MCF 10A (cell line): ENCODE results near the gene CYP27C1. TPM values are rescaled to one million over a fixed set of nuclear protein-coding genes. Genes with fewer than 3 reads are reported as not detected.

Experiments
- BruUV-seq: library from RNA; stranded (reverse); fragments of 400-500 nt; replicated peaks from 2 replicates; lab custom pipeline; 2021; lab: Mats Ljungman, UMichigan
- CTCF ChIA-PET: fragments of 300-600 bp; sonication (Branson Sonifier 250); formaldehyde crosslinking; extraction: SDS; loops from one replicate; lab custom pipeline; 2021; ENCODE audit warnings: antibody characterized with exemption, inconsistent platforms; lab: Yijun Ruan, JAX
- POLR2A ChIA-PET: fragments of 300-600, 350-650 bp; sonication (Branson Sonifier 250); formaldehyde crosslinking; extraction: SDS; loops from one replicate; lab custom pipeline; 2020; ENCODE audit warnings: antibody characterized with exemption, inconsistent platforms; lab: Yijun Ruan, JAX
- DNase-seq: peaks from one replicate; pipeline ENCODE4 v3.0.0-alpha.2; 2018; ENCODE audit not compliant: unreplicated experiment
- H3K27ac Mint-ChIP-seq: one replicate; pipeline ENCODE4 v1.8.0; 2022; ENCODE audit warnings: mild to moderate bottlenecking, low read depth, mixed read lengths; ENCODE audit not compliant: unreplicated experiment
- H3K27me3 Mint-ChIP-seq: one replicate; pipeline ENCODE4 v1.8.0; 2022; ENCODE audit warnings: mixed read lengths; ENCODE audit not compliant: insufficient read depth, unreplicated experiment
- H3K36me3 Mint-ChIP-seq: one replicate; pipeline ENCODE4 v1.8.0; 2022; ENCODE audit warnings: mild to moderate bottlenecking, moderate library complexity, mixed read lengths; ENCODE audit not compliant: insufficient read depth, unreplicated experiment
- H3K4me1 Mint-ChIP-seq: one replicate; pipeline ENCODE4 v1.8.0; 2022; ENCODE audit warnings: mixed read lengths; ENCODE audit not compliant: insufficient read depth, unreplicated experiment
- H3K4me3 Mint-ChIP-seq: one replicate; pipeline ENCODE4 v1.8.0; 2022; ENCODE audit warnings: mild to moderate bottlenecking, moderate library complexity, mixed read lengths; ENCODE audit not compliant: unreplicated experiment
- H3K9me3 Mint-ChIP-seq: one replicate; pipeline ENCODE4 v1.8.0; 2022; ENCODE audit warnings: mixed read lengths; ENCODE audit not compliant: unreplicated experiment
- intact Hi-C: fragments of 100-400 bp; cut with micrococcal nuclease; formaldehyde crosslinking; loops from 2 replicates; pipeline ENCODE4 v1.14.1; 2022
- total RNA-seq: library from RNA; stranded (reverse); gene quantifications from 2 replicates; pipeline ENCODE4 v1.2.3, GENCODE V29; 2022
- TF ChIP-seq, protein P1 (sequence below): fragments of 200-600 bp; IDR thresholded peaks from one replicate; pipeline ENCODE4 v1.8.0; 2022; ENCODE audit warnings: antibody characterized with exemption, mild to moderate bottlenecking; ENCODE audit not compliant: unreplicated experiment

Gene CYP27C1
- total RNA-seq, 1 experiment from 2014 or later, result not detected

DNA sequence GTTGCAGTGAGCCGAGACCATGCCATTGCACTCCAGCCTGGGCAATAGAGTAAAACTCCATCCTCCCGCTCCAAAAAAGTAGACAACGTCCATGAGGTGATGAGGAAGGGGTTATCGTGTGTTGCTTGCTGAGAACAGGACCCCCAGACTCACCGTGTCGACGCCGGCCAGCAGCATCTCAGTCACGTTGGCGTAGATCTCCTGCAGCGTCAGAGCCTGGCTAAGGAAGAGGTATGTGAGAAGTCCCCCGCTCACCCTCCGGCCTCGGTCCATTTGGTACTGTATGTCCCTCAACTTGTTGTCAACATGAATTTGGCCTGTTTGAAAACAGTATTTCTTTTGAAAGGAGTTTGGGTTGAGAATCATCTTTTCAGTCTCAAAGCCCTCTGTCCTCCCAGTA is 20.9 kb downstream of the CYP27C1 start:
- no peak for DNase-seq
- ChIA-PET CTCF (interaction anchor here (0.6 to 1.6 kb wide), 7 partner anchors 18 to 439 kb away, joined by 3 to 4 read pairs (median 3); partner anchors contain the start of gene ERCC3), POLR2A (no interaction called here)
- no peaks in the 10 kb centered on the region for H3K9me3 Mint-ChIP-seq
- intact Hi-C loops, result loop anchor here (5.0 kb wide), 3 partner anchors 108 to 448 kb away; partner anchors contain the start of gene GPR17
- no peak overlapping the region for H3K27ac Mint-ChIP-seq
- H3K27me3 Mint-ChIP-seq, result no peaks in the 10 kb centered on the region
- peaks cover 6% of the 10 kb centered on the region for H3K4me1 Mint-ChIP-seq
- BruUV-seq, result no TSS peak
- TF ChIP-seq, protein P1, sequence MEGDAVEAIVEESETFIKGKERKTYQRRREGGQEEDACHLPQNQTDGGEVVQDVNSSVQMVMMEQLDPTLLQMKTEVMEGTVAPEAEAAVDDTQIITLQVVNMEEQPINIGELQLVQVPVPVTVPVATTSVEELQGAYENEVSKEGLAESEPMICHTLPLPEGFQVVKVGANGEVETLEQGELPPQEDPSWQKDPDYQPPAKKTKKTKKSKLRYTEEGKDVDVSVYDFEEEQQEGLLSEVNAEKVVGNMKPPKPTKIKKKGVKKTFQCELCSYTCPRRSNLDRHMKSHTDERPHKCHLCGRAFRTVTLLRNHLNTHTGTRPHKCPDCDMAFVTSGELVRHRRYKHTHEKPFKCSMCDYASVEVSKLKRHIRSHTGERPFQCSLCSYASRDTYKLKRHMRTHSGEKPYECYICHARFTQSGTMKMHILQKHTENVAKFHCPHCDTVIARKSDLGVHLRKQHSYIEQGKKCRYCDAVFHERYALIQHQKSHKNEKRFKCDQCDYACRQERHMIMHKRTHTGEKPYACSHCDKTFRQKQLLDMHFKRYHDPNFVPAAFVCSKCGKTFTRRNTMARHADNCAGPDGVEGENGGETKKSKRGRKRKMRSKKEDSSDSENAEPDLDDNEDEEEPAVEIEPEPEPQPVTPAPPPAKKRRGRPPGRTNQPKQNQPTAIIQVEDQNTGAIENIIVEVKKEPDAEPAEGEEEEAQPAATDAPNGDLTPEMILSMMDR, result no peak
- no peak overlapping the region for H3K4me3 Mint-ChIP-seq
- H3K36me3 Mint-ChIP-seq, result no peaks in the 10 kb centered on the region

DNA sequence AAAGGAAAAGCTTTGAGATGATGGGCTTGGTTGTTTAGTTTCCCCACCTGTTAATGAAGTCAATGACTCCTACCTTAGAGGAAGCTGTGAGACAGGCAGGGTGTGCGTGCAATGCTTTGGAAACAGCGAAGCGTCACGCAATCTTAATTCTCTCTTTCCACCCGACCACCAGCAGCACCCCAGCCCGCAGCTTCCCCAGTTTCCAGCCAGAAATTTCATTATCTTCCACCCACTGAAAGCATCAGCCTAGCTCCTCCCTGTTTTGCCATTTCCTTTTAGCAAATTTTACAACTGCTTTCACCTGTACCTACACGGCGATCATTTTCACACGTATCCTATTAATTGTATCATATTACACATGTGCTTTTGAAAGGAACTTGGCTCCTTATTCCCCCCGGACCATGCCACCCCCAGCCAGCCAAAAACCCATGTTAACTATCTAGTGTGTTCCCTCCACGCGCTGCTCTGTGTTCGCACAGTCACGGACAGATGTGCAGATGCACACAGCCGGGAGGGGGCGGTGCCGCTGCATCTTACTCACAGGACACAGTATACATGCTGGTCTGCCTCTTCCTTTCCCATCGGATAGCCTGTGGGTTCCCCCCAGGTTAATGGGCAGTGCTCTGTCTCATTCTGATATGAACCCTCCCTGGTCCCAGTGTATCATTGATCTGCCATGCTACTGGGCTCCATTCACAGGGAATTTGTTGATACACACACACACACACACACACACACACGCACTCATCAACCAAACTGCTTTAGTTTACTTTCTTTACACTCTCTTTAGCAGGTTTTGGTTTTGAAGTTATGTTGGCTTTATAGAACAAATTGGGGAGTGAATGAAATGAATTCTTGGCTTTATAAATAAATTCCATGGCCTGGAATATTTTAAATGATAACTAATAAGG is 22.4 kb downstream of the CYP27C1 start:
- peak; percentile 77 for DNase-seq
- Mint-ChIP-seq H3K27ac (no peak overlapping the region), H3K27me3 (no peaks in the 10 kb centered on the region), H3K36me3 (no peaks in the 10 kb centered on the region), H3K4me1 (peaks cover 6% of the 10 kb centered on the region), H3K4me3 (peak overlapping the region; percentile 9), H3K9me3 (no peaks in the 10 kb centered on the region)
- ChIA-PET CTCF (interaction anchor here (0.6 to 1.5 kb wide), 16 partner anchors 9 to 491 kb away, joined by 3 to 8 read pairs (median 4); partner anchors contain the start of gene ERCC3), POLR2A (interaction anchor here (0.8 to 1.4 kb wide), 2 partner anchors 20 to 95 kb away, joined by 3 to 5 read pairs; no protein-coding TSS in a partner anchor)
- TF ChIP-seq, protein P1, result peak; percentile 77
- no TSS peak for BruUV-seq
- intact Hi-C loops, result loop anchor here (1.0 to 5.0 kb wide), 5 partner anchors 97 to 450 kb away; partner anchors contain the start of genes ERCC3 and GPR17

DNA sequence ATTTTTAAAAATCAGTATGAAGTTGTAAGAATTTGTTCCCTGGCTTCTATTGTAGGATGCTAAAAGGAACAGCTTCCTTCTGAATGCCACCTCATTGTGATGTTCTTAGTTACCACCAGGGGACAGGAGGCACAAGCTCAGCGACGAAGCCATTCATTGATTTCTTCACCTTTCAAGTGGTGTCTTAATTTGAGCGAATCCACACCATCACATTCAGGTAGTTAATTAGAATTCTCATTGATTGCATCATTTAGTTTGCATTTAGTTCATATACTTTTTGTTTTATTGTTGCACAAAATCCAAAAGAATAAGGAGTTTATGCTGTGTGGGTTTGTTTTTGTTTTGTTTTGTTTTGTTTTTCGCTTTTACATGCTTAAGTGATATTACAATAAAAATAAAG is 23.1 kb downstream of the CYP27C1 start:
- Mint-ChIP-seq H3K9me3 (no peaks in the 10 kb centered on the region), H3K27me3 (no peaks in the 10 kb centered on the region), H3K27ac (no peak overlapping the region), H3K4me1 (peaks cover 6% of the 10 kb centered on the region), H3K36me3 (no peaks in the 10 kb centered on the region), H3K4me3 (no peak overlapping the region)
- ChIA-PET POLR2A (interaction anchor here (0.8 to 1.4 kb wide), 2 partner anchors 20 to 96 kb away, joined by 3 to 5 read pairs; no protein-coding TSS in a partner anchor), CTCF (interaction anchor here (0.6 to 1.5 kb wide), 16 partner anchors 9 to 492 kb away, joined by 3 to 8 read pairs (median 4); partner anchors contain the start of gene ERCC3)
- intact Hi-C loops, result loop anchor here (1.0 to 5.0 kb wide), 4 partner anchors 110 to 450 kb away; partner anchors contain the start of gene GPR17
- no TSS peak for BruUV-seq
- DNase-seq, result peak; percentile 34
- TF ChIP-seq, protein P1, result no peak
